Stimulated activated naive CD8-positive, alpha-beta T cell treated with anti-CD3 and anti-CD28 coated beads, Interleukin-15, Interleukin-2, amounts not matched to agents 100 ng/mL and 50 ng/mL, for 24 hours (primary cell): ENCODE measurements around the gene NUBP2.

Experiments
- H3K27ac Mint-ChIP-seq: one replicate; pipeline ENCODE4 v1.8.0; 2021; ENCODE audit warnings: mild to moderate bottlenecking, mixed read lengths
- H3K27me3 Mint-ChIP-seq: one replicate; pipeline ENCODE4 v1.8.0; 2021; ENCODE audit warnings: mixed read lengths
- H3K36me3 Mint-ChIP-seq: one replicate; pipeline ENCODE4 v1.8.0; 2021; ENCODE audit warnings: low read depth, mixed read lengths
- H3K4me1 Mint-ChIP-seq: one replicate; pipeline ENCODE4 v1.8.0; 2021; ENCODE audit warnings: low read depth, mixed read lengths
- H3K4me3 Mint-ChIP-seq: one replicate; pipeline ENCODE4 v1.8.0; 2021; ENCODE audit warnings: mild to moderate bottlenecking, mixed read lengths
- H3K9me3 Mint-ChIP-seq: one replicate; pipeline ENCODE4 v1.8.0; 2021; ENCODE audit warnings: mixed read lengths

NUBP2 gene

GRCh38 chr16:1749152-1750117 lies 33.3 kb upstream of the NUBP2 start:
- H3K4me1 Mint-ChIP-seq, result no peaks in the 10 kb centered on the region
- no peaks in the 10 kb centered on the region for H3K9me3 Mint-ChIP-seq
- H3K4me3 Mint-ChIP-seq, result no peak overlapping the region
- H3K36me3 Mint-ChIP-seq, result peaks cover 22% of the 10 kb centered on the region
- no peak overlapping the region for H3K27ac Mint-ChIP-seq
- H3K27me3 Mint-ChIP-seq, result no peaks in the 10 kb centered on the region

GRCh38 chr16:1751946-1752345 lies 30.8 kb upstream of the NUBP2 start:
- Mint-ChIP-seq H3K9me3 (no peaks in the 10 kb centered on the region), H3K27ac (no peak overlapping the region), H3K27me3 (no peaks in the 10 kb centered on the region), H3K4me1 (peaks cover 3% of the 10 kb centered on the region), H3K4me3 (no peak overlapping the region), H3K36me3 (peaks cover 25% of the 10 kb centered on the region)

GRCh38 chr16:1752853-1753252 lies 29.9 kb upstream of the NUBP2 start:
- no peak overlapping the region for H3K27ac Mint-ChIP-seq
- no peak overlapping the region for H3K4me3 Mint-ChIP-seq
- H3K4me1 Mint-ChIP-seq, result peaks cover 3% of the 10 kb centered on the region
- H3K27me3 Mint-ChIP-seq, result no peaks in the 10 kb centered on the region
- H3K36me3 Mint-ChIP-seq, result peaks cover 25% of the 10 kb centered on the region
- H3K9me3 Mint-ChIP-seq, result no peaks in the 10 kb centered on the region

GRCh38 chr16:1754204-1754603 lies 28.6 kb upstream of the NUBP2 start:
- H3K36me3 Mint-ChIP-seq, result peaks cover 21% of the 10 kb centered on the region

GRCh38 chr16:1757714-1758461 lies 24.9 kb upstream of the NUBP2 start:
- H3K27me3 Mint-ChIP-seq, result no peaks in the 10 kb centered on the region
- no peak overlapping the region for H3K27ac Mint-ChIP-seq
- peaks cover 3% of the 10 kb centered on the region for H3K4me1 Mint-ChIP-seq
- no peaks in the 10 kb centered on the region for H3K9me3 Mint-ChIP-seq
- peaks cover 14% of the 10 kb centered on the region for H3K36me3 Mint-ChIP-seq
- H3K4me3 Mint-ChIP-seq, result no peak overlapping the region

More at GRCh38 chr16:1754204-1754603, 28.6 kb upstream of the NUBP2 start:
- Mint-ChIP-seq H3K4me1 (peaks cover 3% of the 10 kb centered on the region), H3K4me3 (no peak overlapping the region), H3K27ac (no peak overlapping the region), H3K27me3 (no peaks in the 10 kb centered on the region), H3K9me3 (no peaks in the 10 kb centered on the region)

- Mint-ChIP-seq H3K27ac (no peak overlapping the region), H3K4me3 (no peak overlapping the region), H3K36me3 (peaks cover 12% of the 10 kb centered on the region), H3K4me1 (peaks cover 3% of the 10 kb centered on the region), H3K9me3 (no peaks in the 10 kb centered on the region), H3K27me3 (no peaks in the 10 kb centered on the region)
These were observed 23.8 kb upstream of the NUBP2 start for GRCh38 chr16:1758923-1759322.

- H3K9me3 Mint-ChIP-seq, result no peaks in the 10 kb centered on the region
- H3K4me1 Mint-ChIP-seq, result peaks cover 3% of the 10 kb centered on the region
- H3K4me3 Mint-ChIP-seq, result no peak overlapping the region
- H3K27me3 Mint-ChIP-seq, result no peaks in the 10 kb centered on the region
- no peak overlapping the region for H3K27ac Mint-ChIP-seq
- H3K36me3 Mint-ChIP-seq, result peaks cover 12% of the 10 kb centered on the region
These were observed 23.2 kb upstream of the NUBP2 start for GRCh38 chr16:1759511-1759910.

GRCh38 chr16:1760911-1761310 lies 21.8 kb upstream of the NUBP2 start:
- Mint-ChIP-seq H3K9me3 (no peaks in the 10 kb centered on the region), H3K4me3 (no peak overlapping the region), H3K36me3 (peaks cover 4% of the 10 kb centered on the region), H3K4me1 (peaks cover 3% of the 10 kb centered on the region), H3K27me3 (no peaks in the 10 kb centered on the region), H3K27ac (no peak overlapping the region)

- H3K27me3 Mint-ChIP-seq, result no peaks in the 10 kb centered on the region
- peaks cover 1% of the 10 kb centered on the region for H3K4me1 Mint-ChIP-seq
- no peaks in the 10 kb centered on the region for H3K9me3 Mint-ChIP-seq
- no peak overlapping the region for H3K4me3 Mint-ChIP-seq
- no peak overlapping the region for H3K27ac Mint-ChIP-seq
- H3K36me3 Mint-ChIP-seq, result peaks cover 4% of the 10 kb centered on the region
These were observed 21.0 kb upstream of the NUBP2 start for GRCh38 chr16:1761751-1762150.

- no peaks in the 10 kb centered on the region for H3K27me3 Mint-ChIP-seq
- H3K9me3 Mint-ChIP-seq, result no peaks in the 10 kb centered on the region
- no peaks in the 10 kb centered on the region for H3K4me1 Mint-ChIP-seq
- H3K36me3 Mint-ChIP-seq, result peaks cover 8% of the 10 kb centered on the region
- H3K4me3 Mint-ChIP-seq, result no peak overlapping the region
- no peak overlapping the region for H3K27ac Mint-ChIP-seq
These were observed 20.4 kb upstream of the NUBP2 start for GRCh38 chr16:1762196-1762878.

GRCh38 chr16:1762879-1763520 lies 19.8 kb upstream of the NUBP2 start:
- Mint-ChIP-seq H3K9me3 (no peaks in the 10 kb centered on the region), H3K4me3 (no peak overlapping the region), H3K4me1 (no peaks in the 10 kb centered on the region), H3K27ac (no peak overlapping the region), H3K27me3 (no peaks in the 10 kb centered on the region), H3K36me3 (peaks cover 9% of the 10 kb centered on the region)

GRCh38 chr16:1763521-1764511 lies 18.9 kb upstream of the NUBP2 start:
- H3K27me3 Mint-ChIP-seq, result no peaks in the 10 kb centered on the region
- no peak overlapping the region for H3K27ac Mint-ChIP-seq
- no peaks in the 10 kb centered on the region for H3K9me3 Mint-ChIP-seq
- no peaks in the 10 kb centered on the region for H3K4me1 Mint-ChIP-seq
- no peak overlapping the region for H3K4me3 Mint-ChIP-seq
- H3K36me3 Mint-ChIP-seq, result peaks cover 11% of the 10 kb centered on the region

- Mint-ChIP-seq H3K27me3 (no peaks in the 10 kb centered on the region), H3K36me3 (peaks cover 11% of the 10 kb centered on the region), H3K4me1 (peaks cover under 1% of the 10 kb centered on the region), H3K9me3 (no peaks in the 10 kb centered on the region), H3K4me3 (no peak overlapping the region), H3K27ac (no peak overlapping the region)
These were observed 17.8 kb upstream of the NUBP2 start for GRCh38 chr16:1764971-1765370.
